IPS-15b (cell line): ENCODE measurements around the gene PEX26.
"Not testable (repeated sequence)": the region's sequence is repeated elsewhere in the genome, so short reads cannot be mapped to it uniquely, and the experiment has no call there.

Experiments
- H3K27me3 ChIP-seq: one replicate; pipeline ENCODE4 v1.6.1; 2013; ENCODE audit warnings: low read length; ENCODE audit not compliant: control insufficient read depth, insufficient read depth
- H3K36me3 ChIP-seq: one replicate; pipeline ENCODE4 v1.6.1; 2013; ENCODE audit warnings: low read length; ENCODE audit not compliant: control insufficient read depth, insufficient read depth
- H3K4me1 ChIP-seq: one replicate; pipeline ENCODE4 v1.6.1; 2013; ENCODE audit warnings: mild to moderate bottlenecking, low read length; ENCODE audit not compliant: control insufficient read depth, insufficient read depth
- H3K4me3 ChIP-seq: one replicate; pipeline ENCODE4 v1.5.1; 2013; ENCODE audit warnings: low read depth, low read length
- H3K9ac ChIP-seq: one replicate; pipeline ENCODE4 v1.6.1; 2013; ENCODE audit warnings: low read depth, mild to moderate bottlenecking, low read length
- H3K9me3 ChIP-seq: one replicate; pipeline ENCODE4 v1.6.1; 2013; ENCODE audit warnings: mild to moderate bottlenecking, low read length; ENCODE audit not compliant: control insufficient read depth, insufficient read depth

PEX26 gene

DNA sequence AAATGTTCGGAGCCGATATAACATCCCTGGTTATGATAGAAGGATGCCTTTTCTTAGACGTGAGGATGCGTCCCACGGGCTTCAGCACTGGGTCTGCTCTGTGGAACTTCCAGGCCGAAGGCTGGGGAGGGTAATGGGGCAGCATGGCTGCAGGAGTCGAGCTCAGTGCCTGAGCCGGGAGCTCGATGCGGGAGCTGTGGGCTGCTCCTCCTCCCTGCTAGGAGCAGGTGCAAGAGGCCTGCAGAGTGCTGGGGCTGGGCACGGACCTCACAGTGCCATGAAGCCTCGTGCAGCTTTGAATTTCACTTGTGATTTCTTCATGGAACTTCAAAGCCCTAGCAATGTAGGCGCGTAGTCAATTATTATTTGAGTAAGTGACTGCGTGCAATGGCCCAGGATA, 38.8 kb downstream of the PEX26 start:
- Histone ChIP-seq H3K9ac (no peak overlapping the region), H3K4me1 (no peaks in the 10 kb centered on the region), H3K9me3 (no peaks in the 10 kb centered on the region), H3K4me3 (no peak overlapping the region), H3K36me3 (no peaks in the 10 kb centered on the region), H3K27me3 (peaks cover 5% of the 10 kb centered on the region)

DNA sequence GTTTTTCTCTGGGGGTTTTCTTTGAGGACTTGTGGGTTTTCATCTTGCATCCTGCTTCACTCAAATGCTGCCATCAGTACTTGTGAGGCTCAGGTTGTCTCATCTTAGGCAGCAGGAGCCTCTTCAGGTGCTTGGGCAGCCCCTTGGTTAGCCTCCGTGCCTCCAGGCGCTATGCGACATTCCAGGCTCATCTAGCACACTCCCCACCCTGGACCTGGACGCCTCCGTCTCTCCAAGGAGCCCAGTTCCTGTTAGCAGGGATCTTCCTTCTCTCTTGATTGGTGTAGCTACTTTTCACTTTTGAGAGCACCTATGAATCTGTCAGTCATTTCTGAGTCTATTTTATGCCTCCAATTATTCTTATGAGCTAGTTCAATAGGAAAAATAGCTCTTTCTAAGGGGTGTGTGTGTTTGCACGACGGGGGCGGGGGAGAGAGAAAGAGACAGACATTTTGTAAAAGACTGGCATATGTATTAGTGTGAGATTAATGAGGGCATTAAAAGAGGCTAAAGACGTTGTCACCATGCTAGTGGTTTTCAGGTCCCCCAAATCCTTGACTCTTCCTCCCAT, 40.6 kb downstream of the PEX26 start:
- H3K9me3 ChIP-seq = no peaks in the 10 kb centered on the region
- no peak overlapping the region for H3K9ac ChIP-seq
- peaks cover 2% of the 10 kb centered on the region for H3K4me1 ChIP-seq
- H3K36me3 ChIP-seq = no peaks in the 10 kb centered on the region
- no peak overlapping the region for H3K4me3 ChIP-seq
- H3K27me3 ChIP-seq = no peaks in the 10 kb centered on the region

GRCh38 chr22:18119409-18120110, 41.8 kb downstream of the PEX26 start:
- no peaks in the 10 kb centered on the region for H3K9me3 ChIP-seq
- H3K27me3 ChIP-seq = no peaks in the 10 kb centered on the region
- no peak overlapping the region for H3K4me3 ChIP-seq
- no peak overlapping the region for H3K9ac ChIP-seq
- no peaks in the 10 kb centered on the region for H3K36me3 ChIP-seq
- peaks cover 2% of the 10 kb centered on the region for H3K4me1 ChIP-seq

DNA sequence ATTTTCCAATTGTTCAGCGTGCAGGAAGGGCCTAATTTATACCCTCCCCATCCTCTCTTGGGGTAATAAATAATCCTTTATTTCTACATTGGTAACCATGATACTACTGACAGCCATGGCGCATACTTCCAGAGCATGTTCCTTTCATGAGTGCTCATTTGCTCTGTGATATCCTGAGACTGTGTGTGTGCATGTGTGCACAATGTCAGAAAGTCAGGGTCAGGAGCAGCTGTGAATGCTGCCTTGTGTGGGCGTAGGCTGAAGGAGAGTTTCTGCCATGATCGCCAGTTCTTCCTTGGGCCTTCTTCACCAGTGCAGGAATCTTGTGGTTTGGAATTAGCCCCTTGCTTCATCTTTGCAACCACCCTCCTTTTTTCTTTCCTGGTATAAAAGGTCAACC, 43.1 kb downstream of the PEX26 start:
- Histone ChIP-seq H3K4me3 (no peak overlapping the region), H3K27me3 (no peaks in the 10 kb centered on the region), H3K9me3 (no peaks in the 10 kb centered on the region), H3K9ac (no peak overlapping the region), H3K36me3 (no peaks in the 10 kb centered on the region), H3K4me1 (peaks cover 2% of the 10 kb centered on the region)

GRCh38 chr22:18121506-18121905, 43.7 kb downstream of the PEX26 start:
- Histone ChIP-seq H3K9me3 (no peaks in the 10 kb centered on the region), H3K4me3 (no peak overlapping the region), H3K27me3 (no peaks in the 10 kb centered on the region), H3K9ac (no peak overlapping the region), H3K4me1 (peaks cover 2% of the 10 kb centered on the region), H3K36me3 (no peaks in the 10 kb centered on the region)

- Histone ChIP-seq H3K9me3 (no peaks in the 10 kb centered on the region), H3K9ac (no peak overlapping the region), H3K4me1 (peaks cover 2% of the 10 kb centered on the region)
Observed at GRCh38 chr22:18121954-18122554, 44.3 kb downstream of the PEX26 start.

GRCh38 chr22:18123476-18124025, 45.8 kb downstream of the PEX26 start:
- not testable (repeated sequence) for H3K27me3 ChIP-seq, H3K9ac ChIP-seq, H3K4me1 ChIP-seq, H3K9me3 ChIP-seq, H3K4me3 ChIP-seq, H3K36me3 ChIP-seq

More at GRCh38 chr22:18121954-18122554, 44.3 kb downstream of the PEX26 start:
- no peaks in the 10 kb centered on the region for H3K36me3 ChIP-seq
- no peak overlapping the region for H3K4me3 ChIP-seq
- no peaks in the 10 kb centered on the region for H3K27me3 ChIP-seq

GRCh38 chr22:18126606-18127005, 48.8 kb downstream of the PEX26 start:
- peaks cover 2% of the 10 kb centered on the region for H3K4me1 ChIP-seq
- no peak overlapping the region for H3K4me3 ChIP-seq
- no peaks in the 10 kb centered on the region for H3K27me3 ChIP-seq
- no peak overlapping the region for H3K9ac ChIP-seq
- H3K9me3 ChIP-seq = no peaks in the 10 kb centered on the region
- H3K36me3 ChIP-seq = no peaks in the 10 kb centered on the region

DNA sequence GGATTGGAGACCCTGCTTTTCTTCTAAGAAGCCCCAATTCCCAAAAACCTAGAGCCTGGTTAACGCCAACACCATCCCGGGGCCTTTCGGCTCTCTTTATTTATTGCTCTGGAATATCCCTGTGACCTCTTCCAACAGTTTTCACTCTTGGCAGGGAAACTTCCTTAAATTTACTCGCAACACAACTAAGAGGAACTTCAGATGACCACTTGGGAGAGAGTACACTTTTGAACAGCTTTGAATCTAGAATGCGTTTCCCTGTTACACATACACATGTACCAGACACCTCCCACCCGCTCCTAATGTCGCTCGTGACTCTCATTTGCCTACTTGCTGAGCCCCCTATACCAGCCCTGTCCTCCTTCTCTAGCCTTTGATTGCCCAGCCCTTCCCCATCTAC, 52.2 kb downstream of the PEX26 start:
- H3K4me1 ChIP-seq = no peaks in the 10 kb centered on the region
- no peak overlapping the region for H3K4me3 ChIP-seq
- no peaks in the 10 kb centered on the region for H3K27me3 ChIP-seq
- H3K36me3 ChIP-seq = no peaks in the 10 kb centered on the region
- H3K9me3 ChIP-seq = no peaks in the 10 kb centered on the region
- H3K9ac ChIP-seq = no peak overlapping the region

DNA sequence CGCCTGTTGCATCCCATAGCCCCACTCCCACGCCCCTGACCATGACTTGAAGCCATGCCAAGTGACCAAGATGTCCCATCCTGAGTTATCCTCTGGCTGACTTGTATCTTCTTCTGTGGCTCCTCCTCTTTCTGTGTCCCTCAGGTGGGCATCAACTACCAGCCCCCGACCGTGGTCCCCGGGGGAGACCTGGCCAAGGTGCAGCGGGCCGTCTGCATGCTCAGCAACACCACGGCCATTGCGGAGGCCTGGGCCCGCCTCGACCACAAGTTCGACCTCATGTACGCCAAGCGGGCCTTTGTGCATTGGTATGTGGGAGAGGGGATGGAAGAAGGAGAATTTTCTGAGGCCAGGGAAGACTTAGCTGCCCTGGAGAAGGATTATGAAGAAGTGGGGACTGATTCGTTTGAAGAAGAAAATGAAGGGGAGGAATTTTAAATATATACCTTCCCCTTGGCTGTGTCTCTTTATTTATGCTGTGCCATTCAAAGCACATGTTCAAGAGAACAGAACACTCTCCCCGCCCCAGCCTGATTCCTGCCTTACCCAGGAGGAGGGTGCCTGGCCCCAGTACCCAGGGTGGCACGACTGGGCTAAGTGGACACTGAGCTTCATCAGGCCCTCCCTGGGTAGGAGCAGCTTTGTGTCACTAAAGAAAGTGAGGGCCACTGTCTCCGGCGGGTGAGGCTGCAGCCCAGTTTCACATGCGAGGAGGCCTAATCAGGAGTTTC, 53.1 kb downstream of the PEX26 start:
- Histone ChIP-seq H3K4me1 (no peaks in the 10 kb centered on the region), H3K4me3 (no peak overlapping the region)

DNA sequence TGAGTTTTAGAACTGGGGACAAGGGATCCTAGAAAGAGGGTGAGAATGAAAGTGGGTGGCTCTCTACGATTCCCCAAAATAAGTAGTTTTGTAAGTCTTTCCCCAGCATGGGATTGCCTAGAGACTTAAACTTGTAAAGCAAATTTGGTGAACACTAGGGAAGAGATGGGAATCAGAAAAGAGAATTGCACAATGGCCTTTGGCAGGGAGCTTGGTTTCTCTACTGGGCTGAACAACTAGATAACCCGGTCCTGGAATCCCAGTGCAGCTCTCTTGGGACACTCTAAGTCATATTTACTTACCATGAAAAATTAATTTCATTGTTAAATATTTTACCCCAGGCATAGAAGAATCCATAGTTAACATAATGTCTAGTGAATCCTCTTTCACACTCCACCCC, 55.7 kb downstream of the PEX26 start:
- H3K9me3 ChIP-seq = no peaks in the 10 kb centered on the region
- H3K4me1 ChIP-seq = no peaks in the 10 kb centered on the region
- H3K4me3 ChIP-seq = no peak overlapping the region
- no peak overlapping the region for H3K9ac ChIP-seq
- no peaks in the 10 kb centered on the region for H3K27me3 ChIP-seq
- no peaks in the 10 kb centered on the region for H3K36me3 ChIP-seq

More for the DNA sequence above, 53.1 kb downstream of the PEX26 start:
- Histone ChIP-seq H3K9ac (no peak overlapping the region), H3K36me3 (no peaks in the 10 kb centered on the region), H3K9me3 (no peaks in the 10 kb centered on the region), H3K27me3 (no peaks in the 10 kb centered on the region)
